ENCODE results near the gene PLAGL2.
"Not testable (repeated sequence)": the region's sequence is repeated elsewhere in the genome, so short reads cannot be mapped to it uniquely, and the experiment has no call there.

PLAGL2 gene

GRCh38 chr20:32183947-32184635, 23.5 kb downstream of the PLAGL2 start:
- DNase-seq (ENCODE audit: low read depth) = no peak

GRCh38 chr20:32181606-32182005, 25.9 kb downstream of the PLAGL2 start:
- no peak for DNase-seq (ENCODE audit: low read depth)

- no peak for DNase-seq (ENCODE audit: low read depth)
Observed at GRCh38 chr20:32179934-32180333, 27.6 kb downstream of the PLAGL2 start.

GRCh38 chr20:32179515-32179914, 28.0 kb downstream of the PLAGL2 start:
- DNase-seq (ENCODE audit: low read depth) = no peak

GRCh38 chr20:32177696-32178095, 29.8 kb downstream of the PLAGL2 start:
- not testable (repeated sequence) for DNase-seq (ENCODE audit: low read depth)

- peak; percentile 18 for DNase-seq (ENCODE audit: low read depth)
Observed at GRCh38 chr20:32168184-32168910, 39.2 kb downstream of the PLAGL2 start.

- DNase-seq (ENCODE audit: low read depth) = no peak
Observed at GRCh38 chr20:32167552-32167951, 40.0 kb downstream of the PLAGL2 start.

GRCh38 chr20:32165836-32166545, 41.6 kb downstream of the PLAGL2 start:
- no peak for DNase-seq (ENCODE audit: low read depth)

- DNase-seq (ENCODE audit: low read depth) = no peak
Observed at GRCh38 chr20:32164984-32165735, 42.4 kb downstream of the PLAGL2 start.

GRCh38 chr20:32163951-32164350, 43.6 kb downstream of the PLAGL2 start:
- DNase-seq (ENCODE audit: low read depth) = no peak

- DNase-seq (ENCODE audit: low read depth) = no peak
Observed at GRCh38 chr20:32162351-32162750, 45.2 kb downstream of the PLAGL2 start.

- no peak for DNase-seq (ENCODE audit: low read depth)
Observed at GRCh38 chr20:32160341-32160740, 47.2 kb downstream of the PLAGL2 start.

GRCh38 chr20:32159766-32160221, 47.7 kb downstream of the PLAGL2 start:
- no peak for DNase-seq (ENCODE audit: low read depth)

- no peak for DNase-seq (ENCODE audit: low read depth)
Observed at GRCh38 chr20:32158943-32159660, 48.4 kb downstream of the PLAGL2 start.

GRCh38 chr20:32158351-32158750, 49.2 kb downstream of the PLAGL2 start:
- no peak for DNase-seq (ENCODE audit: low read depth)

GRCh38 chr20:32157611-32158010, 49.9 kb downstream of the PLAGL2 start:
- no peak for DNase-seq (ENCODE audit: low read depth)

GRCh38 chr20:32155017-32155981, 52.2 kb downstream of the PLAGL2 start:
- peak; percentile 97 for DNase-seq (ENCODE audit: low read depth)

GRCh38 chr20:32153771-32154170, 53.8 kb downstream of the PLAGL2 start:
- no peak for DNase-seq (ENCODE audit: low read depth)

- DNase-seq (ENCODE audit: low read depth) = no peak
Observed at GRCh38 chr20:32153156-32153665, 54.3 kb downstream of the PLAGL2 start.

All from ELR (cell line).